Activated CD8-positive, alpha-beta memory T cell treated with anti-CD3 and anti-CD28 coated beads for 4 hours (primary cell): Measurements from ENCODE around the gene SRP68.

ENCODE experiments used
- DNase-seq, 2 donors: peaks; one replicate each; pipeline ENCODE4 v3.0.0-alpha.2; 2020; ENCODE audit warnings: low read depth in 2 of 2

The SRP68 gene

DNA sequence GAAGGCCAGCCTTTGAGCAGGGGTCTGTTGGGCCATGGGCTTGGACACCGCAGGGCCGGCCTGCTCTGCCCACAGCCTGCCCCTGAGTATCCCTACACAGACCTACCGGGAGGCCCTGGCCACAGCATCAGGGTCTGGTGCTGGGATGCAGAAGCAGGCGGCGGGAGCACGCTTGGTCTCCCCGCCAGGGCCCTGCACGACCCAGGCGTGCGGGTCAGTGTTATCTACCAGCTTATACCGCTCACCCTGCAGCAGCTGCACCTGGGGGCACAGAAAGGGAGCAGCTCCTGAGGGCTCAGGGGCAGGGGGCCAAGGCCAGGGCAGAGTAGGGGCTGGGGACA lies 54.0 kb downstream of the SRP68 start:
- DNase-seq = no peak

DNA sequence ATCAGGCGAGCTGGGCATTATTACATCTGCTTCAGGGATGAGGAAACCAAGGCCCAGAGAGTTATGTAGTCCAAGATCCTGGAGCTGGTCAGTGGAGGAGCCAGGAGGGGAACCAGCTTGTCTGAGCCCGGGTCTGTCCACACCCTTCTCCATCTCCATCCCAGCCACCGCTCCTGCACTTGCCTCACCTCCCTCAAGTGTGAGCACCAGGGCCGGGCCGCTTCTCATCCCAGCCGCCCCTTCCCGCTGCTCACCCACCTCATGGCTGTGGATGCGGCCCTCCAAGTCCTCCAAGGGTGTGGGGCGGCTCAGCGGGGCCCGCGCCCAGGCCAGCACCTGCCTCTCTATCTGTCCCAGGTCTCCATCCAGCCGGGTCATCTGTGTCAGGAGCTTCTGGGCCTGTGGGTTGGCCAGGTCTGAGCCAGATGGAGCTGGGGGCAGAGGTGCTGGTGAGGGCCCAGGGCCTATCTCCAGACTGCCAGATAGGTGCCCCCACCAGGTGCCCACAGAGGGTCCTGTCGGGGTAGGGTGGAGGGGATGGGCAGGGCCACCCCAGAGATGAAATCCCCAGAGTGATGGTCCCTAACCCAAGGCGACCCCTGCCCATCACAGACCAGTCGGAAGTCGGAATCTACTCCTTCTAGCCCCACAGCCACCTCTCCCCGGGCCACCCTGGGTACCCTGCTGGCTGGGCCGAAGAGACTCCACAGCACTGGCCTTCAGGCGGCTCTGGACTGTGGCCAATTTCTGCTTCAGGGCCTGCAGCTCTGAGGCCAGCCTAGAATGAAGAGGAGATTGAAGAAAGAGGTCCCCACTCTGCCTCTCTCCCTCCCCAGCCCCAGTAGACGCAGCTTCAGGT lies 54.6 kb downstream of the SRP68 start:
- DNase-seq = no peak

DNA sequence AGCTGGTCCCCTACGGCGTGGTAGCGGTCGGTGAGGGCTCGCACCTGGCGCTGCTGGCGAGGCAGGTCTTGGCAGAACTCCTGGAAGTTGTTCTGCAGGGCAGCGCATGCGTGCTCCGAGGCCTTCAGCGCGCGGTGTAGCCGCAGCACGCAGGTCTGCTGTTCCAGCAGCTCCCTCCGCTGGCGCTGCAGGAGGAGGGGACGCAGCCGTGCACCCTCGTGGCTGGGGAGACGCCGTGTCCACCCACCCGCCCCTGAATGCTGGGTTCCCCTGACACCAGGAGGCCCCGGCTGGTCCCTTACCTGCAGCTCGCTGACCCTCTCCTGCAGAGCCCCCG lies 57.4 kb downstream of the SRP68 start:
- no peak for DNase-seq

DNA sequence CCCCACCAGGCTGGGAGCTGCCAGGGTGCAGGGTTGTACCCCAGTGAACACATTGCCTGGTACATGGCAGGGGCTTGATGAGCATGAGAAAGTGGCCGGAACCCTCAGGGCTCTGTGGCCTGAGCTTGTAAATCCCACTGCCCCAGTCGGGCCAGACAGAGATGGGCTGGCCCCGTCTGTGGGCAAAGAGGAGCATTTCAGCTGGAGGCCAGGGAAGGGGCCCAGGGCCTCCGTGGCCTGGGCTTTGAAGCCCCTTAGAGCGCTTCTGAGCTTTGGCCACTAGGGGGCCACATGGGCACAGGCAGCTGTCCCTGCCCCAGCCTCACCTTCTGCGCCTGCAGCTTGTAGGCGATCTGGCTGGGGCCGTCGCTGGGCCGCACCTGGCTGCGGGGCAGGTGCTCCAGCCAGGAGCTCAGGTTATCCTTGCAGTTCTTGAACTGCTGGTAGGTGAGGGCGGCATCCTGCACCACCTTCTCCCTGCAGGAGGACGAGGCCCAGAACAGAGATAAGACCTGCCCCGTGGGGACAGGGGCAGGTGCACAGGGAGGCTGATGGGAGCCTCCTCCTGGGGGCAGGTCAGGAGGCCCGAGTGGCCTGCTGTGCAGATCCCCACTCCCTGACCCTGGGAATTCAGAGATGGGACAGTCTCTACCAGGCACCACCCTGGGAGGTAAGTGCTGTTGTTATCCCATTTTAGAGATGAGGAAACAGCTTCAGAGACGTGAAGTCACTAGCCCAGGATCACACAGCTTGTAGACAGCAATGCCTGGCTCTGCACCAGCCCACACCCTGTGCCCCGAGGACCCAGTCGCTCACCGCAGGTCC lies 58.0 kb downstream of the SRP68 start:
- DNase-seq = peak; percentile 41 to 51

DNA sequence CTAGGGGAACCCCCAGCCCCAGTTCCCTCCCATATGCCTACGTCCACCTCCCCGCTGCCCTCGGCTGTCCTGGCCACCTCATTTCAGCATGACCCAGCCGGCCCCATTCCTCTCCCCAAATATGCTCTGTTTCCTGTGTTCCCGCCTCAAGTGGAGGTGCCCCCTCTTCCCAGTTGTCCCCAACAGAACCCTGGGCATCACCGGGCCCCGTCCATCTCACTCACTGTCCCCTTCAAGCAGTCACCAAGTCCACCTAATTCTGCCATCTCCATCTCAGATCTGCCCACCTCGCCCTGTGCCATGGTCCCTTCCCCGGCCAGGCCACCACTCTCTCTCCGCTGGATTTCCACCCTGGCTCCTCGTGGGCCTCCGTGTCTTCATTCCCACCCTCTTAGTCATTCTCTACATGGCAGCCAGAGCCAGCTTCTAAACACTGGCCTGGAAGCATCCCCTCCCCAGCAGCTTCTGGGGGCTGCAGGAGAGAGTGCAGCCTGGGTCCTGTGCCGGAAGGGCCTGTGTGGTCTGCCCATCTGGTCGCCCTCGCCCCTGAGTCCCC lies 58.9 kb downstream of the SRP68 start:
- no peak for DNase-seq

DNA sequence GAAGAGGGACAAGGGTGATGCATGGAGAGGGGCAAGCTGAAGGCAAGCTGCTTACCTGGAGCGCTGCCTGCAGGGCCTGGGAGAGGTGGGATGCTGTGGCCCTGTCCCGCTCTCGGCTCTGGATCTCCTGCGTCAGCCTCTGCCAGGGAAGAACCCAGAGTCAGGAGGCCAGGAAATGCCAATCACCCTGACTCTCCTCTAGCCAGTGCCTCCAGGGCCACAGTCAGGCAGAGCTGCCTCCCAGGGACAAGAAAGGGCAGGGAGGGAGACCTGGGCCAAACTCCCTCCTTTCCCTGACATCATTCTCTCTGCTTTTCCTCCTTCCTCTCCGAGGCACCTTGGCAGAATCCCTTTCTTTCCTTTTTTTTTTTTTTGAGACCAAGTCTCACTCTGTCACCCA lies 60.4 kb downstream of the SRP68 start:
- no peak for DNase-seq

DNA sequence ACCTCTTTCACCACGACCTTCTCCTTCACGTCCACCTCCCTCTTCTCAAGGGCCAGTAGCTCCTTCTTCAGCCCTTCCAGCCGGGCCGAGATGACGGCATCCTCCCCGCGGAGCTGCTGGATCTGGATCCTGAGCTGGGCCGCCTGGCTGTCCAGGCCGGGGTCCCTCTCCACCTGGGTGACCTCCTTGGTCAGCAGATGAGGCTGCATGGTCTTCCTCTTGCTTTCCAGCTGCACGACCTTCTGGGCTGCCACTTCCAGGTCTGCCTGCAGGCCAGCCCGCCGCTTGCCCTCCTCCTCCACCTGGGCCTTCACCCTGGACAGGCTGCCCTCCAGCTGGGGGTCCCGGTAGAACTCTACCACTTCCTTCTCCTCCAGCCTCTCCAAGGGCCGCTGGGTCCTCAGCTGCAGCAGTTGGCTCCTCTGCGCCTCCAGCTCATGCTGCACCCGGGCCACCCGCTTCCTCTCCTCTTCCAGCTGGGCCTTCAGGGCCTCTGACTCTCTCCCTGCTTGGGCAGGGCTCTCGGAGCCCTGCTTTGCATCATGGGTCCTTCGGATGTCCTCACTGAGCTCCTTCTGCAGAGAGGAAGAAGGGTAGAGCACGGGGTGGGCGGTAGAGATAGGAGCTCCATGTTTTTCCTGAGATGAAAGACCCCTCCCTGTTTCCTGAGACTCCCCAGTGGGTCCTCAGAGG lies 62.2 kb downstream of the SRP68 start:
- no peak for DNase-seq

DNA sequence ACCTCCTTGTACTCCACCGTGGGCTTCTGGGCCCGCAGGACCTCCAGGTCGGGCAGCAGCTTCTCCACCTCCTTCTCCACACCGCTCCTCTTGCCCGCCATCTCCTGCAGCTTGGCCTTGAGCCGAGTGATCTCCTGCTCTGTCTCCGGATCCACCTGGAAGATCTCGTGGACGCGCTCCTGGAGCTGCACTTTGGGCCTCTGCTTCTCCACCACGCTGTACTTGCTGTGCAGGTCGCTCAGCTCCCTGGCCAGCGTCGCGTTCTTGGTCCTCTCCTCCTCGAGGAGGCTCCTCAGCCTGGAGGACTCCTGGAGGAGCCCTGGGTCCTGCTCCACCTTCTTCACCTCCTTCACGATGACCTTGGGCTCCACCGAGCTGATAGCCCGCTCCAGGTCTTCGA lies 62.9 kb downstream of the SRP68 start:
- no peak for DNase-seq

DNA sequence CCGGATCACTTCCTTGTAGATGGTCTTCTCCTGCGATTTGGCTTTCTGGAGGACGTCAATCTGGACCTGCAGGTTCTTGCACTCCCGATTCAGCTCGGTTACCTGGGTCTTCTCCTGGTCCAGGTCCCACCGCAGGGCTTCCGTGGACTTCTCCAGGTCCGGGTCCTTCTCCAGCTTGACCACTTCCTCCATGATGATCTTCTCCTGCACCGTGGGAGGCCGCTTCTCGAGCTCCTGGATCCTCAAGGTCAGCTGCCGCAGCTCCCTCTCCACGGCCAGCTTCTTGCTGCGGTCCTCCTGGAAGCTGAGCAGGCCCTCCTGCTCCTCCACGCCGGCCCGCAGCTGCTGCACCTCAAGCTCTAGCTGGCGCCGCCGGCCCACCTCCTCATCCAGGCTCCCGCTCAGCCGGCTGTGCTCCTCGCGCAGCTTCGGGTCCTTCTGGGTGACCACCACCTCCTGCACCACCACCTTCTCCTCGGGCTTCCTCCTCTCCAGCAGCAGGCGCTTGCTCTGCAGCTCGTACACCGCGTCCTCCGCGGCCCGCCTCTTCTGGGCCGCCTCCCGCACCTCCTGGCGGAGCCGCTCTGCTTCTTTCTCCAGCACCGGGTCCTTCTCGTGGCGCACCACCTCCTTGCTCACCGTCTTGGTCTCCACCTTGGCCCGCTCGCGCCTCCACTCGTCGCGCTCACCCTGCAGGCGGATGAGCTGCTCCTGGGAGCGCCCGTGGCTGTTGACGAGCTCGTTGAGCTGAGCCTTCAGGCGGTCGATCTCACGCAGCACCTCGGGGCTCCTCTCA lies 63.5 kb downstream of the SRP68 start:
- DNase-seq = no peak

DNA sequence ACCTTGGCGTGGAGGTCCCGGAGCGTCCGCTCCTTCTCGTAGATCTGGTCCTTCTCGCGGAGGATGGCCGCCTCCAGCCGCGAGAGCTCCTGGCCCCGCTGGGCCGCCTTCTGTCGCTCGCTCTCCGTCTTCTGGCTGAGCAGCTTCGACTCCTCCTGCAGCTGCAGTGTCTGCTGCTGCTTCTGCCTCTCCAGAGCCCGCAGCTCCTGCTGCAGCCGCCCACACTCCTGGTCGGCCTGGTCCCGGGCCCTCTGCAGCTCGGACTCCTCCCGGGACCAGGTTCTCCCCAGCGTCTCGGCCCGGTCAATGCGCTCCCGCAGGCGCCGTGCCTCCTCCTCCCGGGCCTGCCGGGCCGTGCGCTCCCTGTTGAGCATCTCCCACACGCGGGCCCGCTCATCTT lies 64.1 kb downstream of the SRP68 start:
- no peak for DNase-seq

DNA sequence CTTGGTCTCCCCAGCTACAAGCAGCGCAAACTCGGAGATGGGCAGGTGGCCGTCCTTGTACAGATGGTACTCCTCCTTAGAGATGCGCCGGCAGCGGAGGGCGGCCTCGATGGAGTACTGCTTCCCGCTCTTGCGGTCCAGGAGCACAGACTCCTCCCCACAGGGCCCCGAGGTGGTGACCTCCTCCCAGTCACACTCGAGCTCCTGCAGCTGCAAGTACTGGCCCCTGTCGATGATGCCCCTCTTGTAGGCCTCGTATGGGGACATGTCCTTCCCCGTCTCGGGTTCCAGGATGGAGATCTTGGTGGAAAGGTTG lies 64.5 kb downstream of the SRP68 start:
- no peak for DNase-seq

DNA sequence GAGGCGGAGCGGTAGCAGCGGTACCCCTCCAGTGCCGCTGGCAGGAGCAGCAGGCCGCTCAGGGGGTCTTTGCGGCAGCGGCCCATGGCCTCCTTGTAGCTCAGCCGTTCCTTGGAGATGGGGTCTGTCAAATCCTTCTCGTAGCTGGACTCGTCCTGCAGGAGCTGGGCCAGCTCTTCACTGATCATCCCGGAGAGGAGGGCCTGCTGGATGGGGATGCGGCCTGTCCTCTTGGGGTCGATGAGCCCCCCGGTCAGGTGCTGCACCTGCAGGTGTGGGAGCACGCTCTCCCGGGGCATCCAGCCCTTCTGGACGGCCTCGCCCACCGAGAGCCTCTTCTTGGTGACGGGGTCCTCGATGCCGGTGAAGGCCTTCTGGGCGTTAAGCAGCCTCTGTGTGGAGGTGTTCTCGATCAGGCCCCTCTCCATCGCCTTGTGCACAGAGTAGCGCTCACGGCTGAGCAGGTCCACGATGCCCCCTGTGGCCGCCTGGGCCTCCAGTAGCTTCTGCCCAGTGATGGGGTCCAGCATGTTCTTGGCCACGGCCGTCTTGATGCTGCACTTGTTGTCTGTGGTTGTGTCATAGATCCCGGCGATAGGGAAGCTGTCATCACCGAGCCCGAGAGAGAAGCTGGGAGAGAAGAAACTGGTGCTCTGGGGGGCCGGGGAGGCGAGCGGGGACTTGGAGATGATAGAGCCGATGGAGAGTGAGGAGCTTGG lies 65.0 kb downstream of the SRP68 start:
- DNase-seq = no peak

DNA sequence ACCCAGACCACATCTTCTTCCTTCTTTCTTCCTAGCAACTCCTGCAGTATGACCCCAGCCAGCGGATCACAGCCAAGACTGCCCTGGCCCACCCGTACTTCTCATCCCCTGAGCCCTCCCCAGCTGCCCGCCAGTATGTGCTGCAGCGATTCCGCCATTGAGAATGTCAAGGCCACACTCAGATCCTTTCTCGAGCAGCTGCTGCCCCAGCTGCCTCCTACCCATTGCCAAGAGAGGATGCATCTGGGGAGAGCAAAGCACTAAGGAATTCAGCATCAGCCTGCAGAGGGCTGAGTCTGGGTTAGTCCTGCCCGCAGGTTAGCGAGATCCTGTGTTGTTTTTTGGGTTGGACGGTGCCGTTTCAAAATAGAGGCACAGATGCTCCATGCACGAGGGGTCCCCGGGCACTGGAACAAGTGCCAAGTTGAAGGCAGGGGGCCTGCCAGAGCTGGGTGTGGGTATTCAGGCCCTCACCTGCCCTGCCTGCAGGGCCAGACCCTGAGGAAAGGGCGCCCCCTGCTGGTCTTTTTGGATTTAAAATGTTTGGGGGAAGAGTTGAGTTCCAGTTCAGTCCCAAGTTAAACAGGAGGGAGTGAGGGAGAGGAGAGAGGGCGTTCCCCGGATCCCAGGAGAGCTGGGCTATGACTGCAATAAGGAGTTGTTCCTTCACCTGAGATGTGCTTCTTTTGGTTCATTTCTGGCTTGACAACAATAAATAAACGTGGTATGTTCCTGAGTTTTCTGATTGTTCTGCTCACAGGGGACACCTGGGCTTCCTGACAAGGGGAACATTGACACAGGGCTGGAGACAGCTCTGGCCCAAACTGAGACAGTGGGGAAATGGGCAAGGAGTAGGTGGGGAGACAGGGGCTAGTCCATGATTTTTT lies 66.8 kb downstream of the SRP68 start:
- peak; percentile 55 to 60 for DNase-seq

DNA sequence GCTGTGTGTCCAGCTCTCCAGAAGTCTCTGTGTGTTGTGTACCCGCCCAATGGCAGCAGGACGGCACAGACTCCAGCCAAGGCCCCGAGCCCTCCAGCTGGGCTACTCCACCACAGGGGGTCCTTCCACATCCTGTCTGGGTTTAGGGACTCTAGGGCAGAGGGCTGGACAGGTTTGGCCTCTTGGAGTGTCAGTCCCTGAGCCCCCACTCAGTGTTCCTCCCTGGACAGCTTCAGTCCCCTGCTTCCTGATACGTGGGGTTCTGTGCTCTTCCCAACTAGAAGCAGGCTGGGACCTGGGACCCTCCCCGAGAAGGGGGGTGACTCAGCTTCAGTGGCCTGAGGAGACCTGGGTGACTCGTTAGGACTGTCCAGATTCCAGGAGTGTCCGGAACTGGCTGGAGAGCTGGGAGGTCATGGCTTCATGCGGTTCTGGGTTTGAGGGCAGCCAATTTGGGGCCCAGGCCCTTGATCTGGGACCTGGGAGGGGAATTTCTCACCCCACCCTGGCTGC lies 67.5 kb downstream of the SRP68 start:
- DNase-seq = no peak

DNA sequence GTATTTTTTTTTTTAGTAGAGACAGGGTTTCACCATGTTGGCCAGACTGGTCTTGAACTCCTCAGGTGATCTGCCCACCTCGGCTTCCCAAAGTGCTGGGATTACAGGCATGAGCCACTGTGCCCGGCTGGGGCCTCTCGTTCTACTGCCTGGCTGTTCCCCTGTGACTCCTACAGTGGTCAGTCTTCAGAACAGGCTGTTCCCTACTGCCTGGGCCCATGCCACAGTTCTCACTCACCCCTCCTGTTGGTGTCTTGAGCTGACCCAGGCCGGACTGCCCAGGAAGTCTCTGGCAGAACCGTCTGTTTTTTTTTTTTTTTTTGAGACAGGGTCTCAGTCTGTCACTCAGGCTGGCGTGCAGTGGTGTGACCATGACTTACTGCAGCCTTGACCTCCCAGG lies 68.4 kb downstream of the SRP68 start:
- no peak for DNase-seq

DNA sequence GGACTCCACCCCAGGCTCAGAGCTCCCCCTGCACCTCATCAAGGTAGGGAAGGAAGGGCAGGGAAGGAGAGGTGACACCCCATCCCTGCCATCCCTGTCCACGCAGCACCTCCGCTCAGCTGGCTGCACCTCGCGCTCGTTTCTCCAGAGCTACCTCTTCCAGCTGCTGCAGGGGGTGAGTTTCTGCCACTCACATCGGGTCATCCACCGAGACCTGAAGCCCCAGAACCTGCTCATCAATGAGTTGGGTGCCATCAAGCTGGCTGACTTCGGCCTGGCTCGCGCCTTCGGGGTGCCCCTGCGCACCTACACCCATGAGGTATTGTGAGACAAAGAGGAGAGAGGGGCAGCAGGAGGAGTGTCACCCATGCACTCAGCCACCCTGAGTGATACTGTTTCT lies 70.2 kb downstream of the SRP68 start:
- no peak for DNase-seq

DNA sequence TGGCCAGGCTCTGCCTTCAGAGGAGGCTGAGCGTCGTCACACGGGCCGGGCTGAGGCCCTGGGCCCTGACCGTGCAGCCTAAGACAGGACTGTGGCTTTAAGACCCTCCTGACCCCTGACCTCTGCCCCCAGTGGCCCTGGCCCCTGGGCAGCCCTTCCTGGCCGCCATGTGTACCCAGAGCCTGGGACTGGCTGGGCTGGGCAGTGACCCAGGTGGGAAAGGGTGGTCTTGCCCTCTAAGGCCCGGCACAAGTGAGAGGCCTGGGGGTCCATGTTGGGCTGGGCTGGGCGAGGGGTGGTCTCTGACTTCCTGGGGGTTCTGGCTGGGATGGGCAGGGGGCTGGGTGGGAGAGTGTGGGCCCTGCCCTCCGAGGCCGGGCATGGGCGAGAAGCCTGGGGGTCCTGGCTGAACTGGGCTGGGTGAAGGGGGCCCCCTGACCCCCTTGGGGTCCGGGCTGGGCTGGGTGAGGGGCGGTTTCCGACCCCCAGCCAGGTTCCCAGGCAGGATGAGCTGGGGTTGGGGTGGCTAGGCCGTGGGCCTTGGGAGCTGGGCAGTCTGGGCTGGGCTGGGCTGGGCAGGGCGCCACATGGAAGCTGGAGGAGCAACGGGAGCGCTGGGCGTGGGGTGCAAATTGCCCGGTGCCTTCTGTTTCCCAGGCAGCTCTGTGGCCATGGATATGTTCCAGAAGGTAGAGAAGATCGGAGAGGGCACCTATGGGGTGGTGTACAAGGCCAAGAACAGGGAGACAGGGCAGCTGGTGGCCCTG lies 71.4 kb downstream of the SRP68 start, which contains the start of gene CDK3:
Gene CDK3, plus strand, starts transcription at position 101 of the 767 bp plus-strand sequence. Its CDS starts 571 bp downstream, at position 672.
- DNase-seq = no peak

DNA sequence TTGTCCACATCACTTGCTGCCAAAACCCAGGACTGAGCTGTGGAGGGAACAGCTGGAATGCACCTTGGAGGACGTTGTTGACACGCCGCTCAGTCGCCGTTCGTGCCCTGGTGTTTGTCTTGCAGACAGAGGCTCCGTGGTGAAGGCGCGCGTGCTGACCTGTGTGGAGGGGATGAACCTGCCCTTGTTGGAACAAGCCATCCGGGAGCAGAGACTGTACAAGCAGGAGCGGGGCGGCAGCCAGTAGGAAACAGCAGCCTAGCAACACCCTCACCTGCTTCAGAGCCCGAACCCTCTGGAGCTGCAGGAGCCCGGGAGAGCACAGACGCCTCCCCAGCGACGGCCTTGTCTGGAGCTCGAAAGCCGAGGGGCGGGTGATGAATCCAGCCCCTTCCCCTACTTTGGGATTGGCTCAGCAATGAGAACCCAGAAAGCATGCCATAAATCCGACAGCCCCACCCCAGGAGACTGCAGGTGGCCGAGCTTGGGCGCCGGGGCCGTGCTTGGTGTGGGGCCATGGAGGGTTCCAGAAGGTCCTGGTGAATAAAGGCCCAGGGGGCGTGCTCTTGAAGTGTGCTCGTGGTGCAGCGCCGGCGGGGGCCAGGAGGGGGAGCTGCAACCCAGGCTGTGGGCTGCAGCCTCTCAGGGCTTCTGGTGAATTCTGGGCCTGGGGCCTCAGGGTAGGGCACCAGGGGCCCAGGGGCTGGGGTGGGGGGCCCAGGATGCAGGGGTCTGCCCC lies 72.1 kb downstream of the SRP68 start:
- no peak for DNase-seq
